H1 (cell line): ENCODE data around the gene PHLDB3. TPM values are rescaled to one million over a fixed set of nuclear protein-coding genes. Genes with fewer than 3 reads are reported as not detected.

Source experiments
- CTCF ChIA-PET: fragments of 300-600 bp; sonication (Branson Sonifier 250); formaldehyde crosslinking; loops from one replicate; lab custom pipeline; 2021; ENCODE audit not compliant: partially characterized antibody; lab: Charles Lee
- POLR2A ChIA-PET: fragments of 300-600 bp; sonication (Branson Sonifier 250); formaldehyde crosslinking; loops from one replicate; lab custom pipeline; 2021; ENCODE audit warnings: inconsistent platforms; ENCODE audit not compliant: partially characterized antibody; lab: Charles Lee
- DNase-seq, 2 experiments: peaks; one replicate each; pipeline versions ENCODE4 v3.0.0 to v3.0.0-alpha.2; 2010 to 2022; ENCODE audit warnings: low spot score in 2 of 2, low read depth in 1 of 2, mixed read lengths in 1 of 2
- FAIRE-seq: peaks from 2 replicates; lab custom pipeline; 2011; peaks lifted over from hg19 to GRCh38; lab: Jason Lieb, UNC
- H2AFZ ChIP-seq: 2 replicates; pipeline ENCODE4 v1.8.1; 2012; ENCODE audit warnings: low read length, inconsistent platforms
- H2AK5ac ChIP-seq: 2 replicates; pipeline ENCODE4 v1.6.1; 2013; ENCODE audit warnings: low read depth, low read length
- H2BK120ac ChIP-seq: replicated peaks from 2 replicates; pipeline ENCODE3; 2013; ENCODE audit warnings: low read depth, low read length, inconsistent platforms
- H2BK12ac ChIP-seq: 2 replicates; pipeline ENCODE4 v1.6.1; 2013; ENCODE audit warnings: low read depth, low read length
- H2BK15ac ChIP-seq: 2 replicates; pipeline ENCODE4 v1.6.1; 2013; ENCODE audit warnings: low read length
- H2BK20ac ChIP-seq: 2 replicates; pipeline ENCODE4 v1.6.1; 2013; ENCODE audit warnings: low read length
- H2BK5ac ChIP-seq: 2 replicates; pipeline ENCODE4 v1.6.1; 2013; ENCODE audit warnings: low read depth, low read length
- H3K14ac ChIP-seq: 2 replicates; pipeline ENCODE4 v1.6.1; 2013; ENCODE audit warnings: inconsistent platforms; ENCODE audit not compliant: insufficient read length
- H3K18ac ChIP-seq: 2 replicates; pipeline ENCODE4 v1.6.1; 2013; ENCODE audit warnings: low read length; ENCODE audit errors: extremely low read depth
- H3K23ac ChIP-seq: 2 replicates; pipeline ENCODE4 v1.6.1; 2013; ENCODE audit warnings: inconsistent platforms; ENCODE audit not compliant: insufficient read length
- H3K23me2 ChIP-seq: 2 replicates; pipeline ENCODE4 v1.6.1; 2013; ENCODE audit warnings: low read depth, low read length
- H3K27ac ChIP-seq: 2 replicates; pipeline ENCODE4 v1.6.1; 2011; ENCODE audit warnings: low read depth, low read length, inconsistent platforms
- H3K27me3 ChIP-seq, 4 experiments: replicated peaks in 1 of 4; 1 replicate in 1 of 4; 2 replicates in 3 of 4; pipeline versions ENCODE4 v1.6.1 to v1.8.1; 2011 to 2013; ENCODE audit warnings: low read length in 3 of 4, mild to moderate bottlenecking in 3 of 4, inconsistent platforms in 2 of 4, mixed read lengths in 2 of 4, moderate library complexity in 1 of 4; ENCODE audit not compliant: control insufficient read depth in 3 of 4, insufficient read depth in 3 of 4; ENCODE audit errors: extremely low read depth in 1 of 4
- H3K36me3 ChIP-seq, 4 experiments: 2 replicates each; pipeline versions ENCODE4 v1.6.1 to v1.8.1; 2011 to 2013; ENCODE audit warnings: mild to moderate bottlenecking in 4 of 4, low read length in 3 of 4, moderate library complexity in 2 of 4, control low read depth in 1 of 4, inconsistent platforms in 1 of 4; ENCODE audit not compliant: insufficient read depth in 4 of 4, control insufficient read depth in 2 of 4
- H3K4ac ChIP-seq: replicated peaks from 2 replicates; pipeline ENCODE3; 2013; ENCODE audit warnings: low read length, low read depth, mixed read lengths, inconsistent platforms; ENCODE audit not compliant: insufficient read length
- H3K4me1 ChIP-seq, 4 experiments: replicated peaks in 1 of 4; 1 replicate in 1 of 4; 2 replicates in 3 of 4; pipeline versions ENCODE4 v1.6.1 to v1.8.1; 2011 to 2013; ENCODE audit warnings: low read length in 3 of 4, inconsistent platforms in 2 of 4, mixed read lengths in 1 of 4; ENCODE audit not compliant: insufficient read depth in 4 of 4, control insufficient read depth in 3 of 4
- H3K4me2 ChIP-seq, 2 experiments: 2 replicates each; pipeline versions ENCODE4 v1.6.1 to v1.8.1; 2011 to 2013; ENCODE audit warnings: low read depth in 2 of 2, low read length in 2 of 2, control low read depth in 1 of 2, inconsistent platforms in 1 of 2, mild to moderate bottlenecking in 1 of 2; ENCODE audit not compliant: insufficient read depth in 1 of 2
- H3K4me3 ChIP-seq, 4 experiments: fragments of 200-600, 300-600 bp in 1 of 4; sonication (generic), shearing (Covaris generic), sonication (Bioruptor Twin) in 1 of 4; 2 replicates each; pipeline versions ENCODE4 v1.5.1 to v1.8.1; 2011 to 2016; ENCODE audit warnings: low read length in 4 of 4, low read depth in 3 of 4, control low read depth in 2 of 4, inconsistent platforms in 2 of 4, mild to moderate bottlenecking in 2 of 4, mixed read lengths in 1 of 4, moderate library complexity in 1 of 4; ENCODE audit not compliant: insufficient read depth in 2 of 4; ENCODE audit errors: extremely low read depth in 1 of 4
- H3K56ac ChIP-seq: replicated peaks from 2 replicates; pipeline ENCODE3; 2013; ENCODE audit warnings: low read depth, mild to moderate bottlenecking, mixed read lengths, low read length, inconsistent platforms; ENCODE audit not compliant: insufficient read length
- H3K79me1 ChIP-seq: 2 replicates; pipeline ENCODE4 v1.6.1; 2013; ENCODE audit warnings: low read depth, low read length, control low read depth
- H3K79me2 ChIP-seq, 2 experiments: 2 replicates each; pipeline versions ENCODE4 v1.6.1 to v1.8.1; 2012 to 2013; ENCODE audit warnings: low read length in 2 of 2, mild to moderate bottlenecking in 2 of 2, inconsistent platforms in 1 of 2; ENCODE audit not compliant: insufficient read depth in 2 of 2, control insufficient read depth in 1 of 2
- H3K9ac ChIP-seq, 4 experiments: replicated peaks in 1 of 4; 1 replicate in 1 of 4; 2 replicates in 3 of 4; pipeline versions ENCODE4 v1.6.1 to v1.8.1; 2011 to 2013; ENCODE audit warnings: low read depth in 3 of 4, low read length in 3 of 4, control low read depth in 2 of 4, mild to moderate bottlenecking in 2 of 4, moderate library complexity in 2 of 4, inconsistent platforms in 1 of 4; ENCODE audit errors: extremely low read depth in 1 of 4
- H3K9me3 ChIP-seq, 2 experiments: 2 replicates each; pipeline versions ENCODE4 v1.6.1 to v1.8.1; 2012 to 2013; ENCODE audit warnings: mild to moderate bottlenecking in 2 of 2, moderate library complexity in 2 of 2, control low read depth in 1 of 2, inconsistent platforms in 1 of 2, low read depth in 1 of 2, low read length in 1 of 2, mixed read lengths in 1 of 2; ENCODE audit not compliant: insufficient read depth in 2 of 2
- H4K20me1 ChIP-seq, 2 experiments: replicated peaks in 1 of 2; 2 replicates each; pipeline versions ENCODE3 to v1.8.1; 2011 to 2013; ENCODE audit warnings: inconsistent platforms in 2 of 2, low read length in 2 of 2, mild to moderate bottlenecking in 1 of 2; ENCODE audit not compliant: insufficient read depth in 2 of 2, control insufficient read depth in 1 of 2
- H4K5ac ChIP-seq: 2 replicates; pipeline ENCODE4 v1.6.1; 2013; ENCODE audit warnings: low read length, low read depth, mixed read lengths, inconsistent platforms; ENCODE audit not compliant: insufficient read length
- H4K8ac ChIP-seq: 2 replicates; pipeline ENCODE4 v1.8.0; 2013; ENCODE audit warnings: mild to moderate bottlenecking, moderate library complexity, low read length, inconsistent platforms; ENCODE audit not compliant: insufficient read depth; ENCODE audit errors: extremely low read depth
- H4K91ac ChIP-seq: replicated peaks from 2 replicates; pipeline ENCODE3; 2013; ENCODE audit warnings: low read length, mixed read lengths, inconsistent platforms; ENCODE audit not compliant: insufficient read length
- CBX5 ChIP-seq: fragments of 300-800, 300-1000 bp; sonication (generic); IDR thresholded peaks from 2 replicates; pipeline ENCODE4 v1.7.1; 2016; ENCODE audit warnings: antibody characterized with exemption, low read length, low read depth
- CTBP2 ChIP-seq: IDR thresholded peaks from 2 replicates; pipeline ENCODE4 v1.7.0; 2011; ENCODE audit warnings: borderline replicate concordance, mild to moderate bottlenecking, moderate library complexity, mixed read lengths, low read length; ENCODE audit not compliant: insufficient read depth, insufficient read length
- EGR1 ChIP-seq: IDR thresholded peaks from 2 replicates; pipeline ENCODE4 v1.6.1; 2011; ENCODE audit warnings: low read depth, low read length, borderline replicate concordance
- KDM1A ChIP-seq: fragments of 200-600, 300-600 bp; sonication (generic); IDR thresholded peaks from 2 replicates; pipeline ENCODE4 v1.7.1; 2016; ENCODE audit warnings: mild to moderate bottlenecking, low read length, borderline replicate concordance
- RBBP5 ChIP-seq: IDR thresholded peaks from 2 replicates; pipeline ENCODE4 v1.7.1; 2012; ENCODE audit warnings: low read depth, mild to moderate bottlenecking, inconsistent platforms, low read length, moderate library complexity, borderline replicate concordance
- SP1 ChIP-seq: IDR thresholded peaks from 2 replicates; pipeline ENCODE4 v1.6.1; 2011; ENCODE audit warnings: low read depth, low read length
- SUZ12 ChIP-seq: fragments of 200-600 bp; sonication (generic); IDR thresholded peaks from 2 replicates; pipeline ENCODE4 v1.6.1; 2012; ENCODE audit warnings: mild to moderate bottlenecking, inconsistent platforms, low read length, moderate library complexity, mixed read lengths
- TAF1 ChIP-seq: IDR thresholded peaks from 2 replicates; pipeline ENCODE4 v1.6.1; 2011; ENCODE audit warnings: mild to moderate bottlenecking, low read depth, low read length
- TEAD4 ChIP-seq: IDR thresholded peaks from 2 replicates; pipeline ENCODE4 v1.6.1; 2012; ENCODE audit warnings: low read depth, low read length, inconsistent platforms, mixed read lengths
- WGBS, 2 experiments: shearing (Covaris generic) in 1 of 2; methylation state at CpG; one replicate each; pipeline versions ENCODE4 v1.1.6 to v1.1.7; 2013 to 2015; ENCODE audit warnings: low lambda C conversion rate in 2 of 2, mixed read lengths in 2 of 2, inconsistent platforms in 1 of 2, low coverage in 1 of 2, missing lambda C conversion rate in 1 of 2; ENCODE audit not compliant: insufficient replicate concordance in 2 of 2, insufficient coverage in 1 of 2, insufficient read length in 1 of 2; ENCODE audit errors: extremely low coverage in 1 of 2, missing lambda C conversion rate in 1 of 2; 5-methylcytosine and 5-hydroxymethylcytosine counted together
- polyA plus RNA-seq, 7 experiments: library from polyadenylated mRNA; depleted of rRNA in 3 of 7; stranded (reverse) in 5 of 7; unstranded in 2 of 7; fragments of >200 nt in 5 of 7; fragments of 200-250 nt in 2 of 7; gene quantifications; 1 replicate in 5 of 7; 2 replicates in 1 of 7; 4 replicates in 1 of 7; pipeline versions ENCODE4 v1.2.1 to v1.2.3, GENCODE V29; 2011 to 2013; ENCODE audit warnings: missing spikeins in 2 of 7, mixed read lengths in 2 of 7
- total RNA-seq: library from RNA; stranded (reverse); fragmentation: NEBNext Ultra II Directional; extraction: Animal tissue kit (Norgen Biotek cat#: 25700); gene quantifications from 2 replicates; pipeline ENCODE4 v1.2.1, GENCODE V29; 2021
- TF ChIP-seq, protein P1 (sequence below), 3 experiments: IDR thresholded peaks; 1 replicate in 2 of 3; 2 replicates in 1 of 3; pipeline versions ENCODE4 v1.5.1 to v1.6.1; 2011; ENCODE audit warnings: low read length in 3 of 3, mild to moderate bottlenecking in 3 of 3, inconsistent platforms in 2 of 3, low read depth in 1 of 3, moderate library complexity in 1 of 3; ENCODE audit not compliant: insufficient read depth in 1 of 3; ENCODE audit errors: control extremely low read depth in 1 of 3
- TF ChIP-seq, protein P2 (sequence below): IDR thresholded peaks from 2 replicates; pipeline ENCODE4 v1.6.1; 2012; ENCODE audit warnings: inconsistent platforms

The PHLDB3 gene
- total and polyA plus RNA-seq, 2 of the 8 experiments (the other 6 are each of a cell fraction or from before 2014, with no cell fraction given) = 4.0 to 8.5 TPM

GRCh38 chr19:43471091-43471490, 33.5 kb downstream of the PHLDB3 start:
- H3K4me1 ChIP-seq = peaks cover 0 to 2% (median 0%) of the 10 kb centered on the region in 4 experiments; a peak in 3 of 7 replicates
- no peak overlapping the region for H2AK5ac ChIP-seq
- no peak overlapping the region for H2BK20ac ChIP-seq
- H2BK15ac ChIP-seq = no peak overlapping the region
- H4K8ac ChIP-seq = no peak overlapping the region; the same call in 1 of the 2 replicates
- H4K5ac ChIP-seq = no peak overlapping the region
- H3K9me3 ChIP-seq = no peaks in the 10 kb centered on the region
- no peak overlapping the region for H3K14ac ChIP-seq
- no peak overlapping the region for H3K23ac ChIP-seq
- FAIRE-seq (no peak), DNase-seq (no peak)
- no peak overlapping the region for H3K4me3 ChIP-seq
- H2BK5ac ChIP-seq = no peak overlapping the region
- no peaks in the 10 kb centered on the region for H3K36me3 ChIP-seq
- no peak for TF ChIP-seq TAF1
- TF ChIP-seq RBBP5 = no peak
- TF ChIP-seq, protein P1, sequence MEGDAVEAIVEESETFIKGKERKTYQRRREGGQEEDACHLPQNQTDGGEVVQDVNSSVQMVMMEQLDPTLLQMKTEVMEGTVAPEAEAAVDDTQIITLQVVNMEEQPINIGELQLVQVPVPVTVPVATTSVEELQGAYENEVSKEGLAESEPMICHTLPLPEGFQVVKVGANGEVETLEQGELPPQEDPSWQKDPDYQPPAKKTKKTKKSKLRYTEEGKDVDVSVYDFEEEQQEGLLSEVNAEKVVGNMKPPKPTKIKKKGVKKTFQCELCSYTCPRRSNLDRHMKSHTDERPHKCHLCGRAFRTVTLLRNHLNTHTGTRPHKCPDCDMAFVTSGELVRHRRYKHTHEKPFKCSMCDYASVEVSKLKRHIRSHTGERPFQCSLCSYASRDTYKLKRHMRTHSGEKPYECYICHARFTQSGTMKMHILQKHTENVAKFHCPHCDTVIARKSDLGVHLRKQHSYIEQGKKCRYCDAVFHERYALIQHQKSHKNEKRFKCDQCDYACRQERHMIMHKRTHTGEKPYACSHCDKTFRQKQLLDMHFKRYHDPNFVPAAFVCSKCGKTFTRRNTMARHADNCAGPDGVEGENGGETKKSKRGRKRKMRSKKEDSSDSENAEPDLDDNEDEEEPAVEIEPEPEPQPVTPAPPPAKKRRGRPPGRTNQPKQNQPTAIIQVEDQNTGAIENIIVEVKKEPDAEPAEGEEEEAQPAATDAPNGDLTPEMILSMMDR (IDR thresholded peaks at IDR 0.05; ENCODE audit: control extremely low read depth in 1 of 3, insufficient read depth in 1 of 3, low read depth in 1 of 3, low read length in 3 of 3) = no peak
- no peak for TF ChIP-seq CBX5
- no peak for TF ChIP-seq SP1
- TF ChIP-seq KDM1A = no peak
- TF ChIP-seq CTBP2 = no peak
- TF ChIP-seq EGR1 = no peak
- TF ChIP-seq, protein P2, sequence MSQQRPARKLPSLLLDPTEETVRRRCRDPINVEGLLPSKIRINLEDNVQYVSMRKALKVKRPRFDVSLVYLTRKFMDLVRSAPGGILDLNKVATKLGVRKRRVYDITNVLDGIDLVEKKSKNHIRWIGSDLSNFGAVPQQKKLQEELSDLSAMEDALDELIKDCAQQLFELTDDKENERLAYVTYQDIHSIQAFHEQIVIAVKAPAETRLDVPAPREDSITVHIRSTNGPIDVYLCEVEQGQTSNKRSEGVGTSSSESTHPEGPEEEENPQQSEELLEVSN = no peak
- no peak for TF ChIP-seq SUZ12
- no peak for TF ChIP-seq TEAD4
- no peaks in the 10 kb centered on the region for H3K79me2 ChIP-seq
- no peaks in the 10 kb centered on the region for H4K20me1 ChIP-seq
- no peaks in the 10 kb centered on the region for H3K79me1 ChIP-seq
- H3K9ac ChIP-seq = no peak overlapping the region
- 0 out of 2 replicates have a peak, but pooled peaks cover 3% of the 10 kb centered on the region for H3K23me2 ChIP-seq
- H2BK120ac ChIP-seq = no peak overlapping the region
- no peak overlapping the region for H3K27ac ChIP-seq
- H2BK12ac ChIP-seq = no peak overlapping the region
- H4K91ac ChIP-seq = no peak overlapping the region
- CTCF ChIA-PET = interaction anchor here (1.2 kb wide), 1 partner anchor 33 kb away, joined by 3 read pairs; the partner anchor contains the start of gene PHLDB3
- POLR2A ChIA-PET = no interaction called here
- no peak overlapping the region for H3K56ac ChIP-seq
- no peak overlapping the region for H3K18ac ChIP-seq
- no peak overlapping the region for H3K4ac ChIP-seq
- peaks cover 0 to under 1% (median under 1%) of the 10 kb centered on the region in 4 experiments; a peak in 5 of 7 replicates for H3K27me3 ChIP-seq
- no peak overlapping the region for H2AFZ ChIP-seq
- no peak overlapping the region for H3K4me2 ChIP-seq
- 83% methylated on average over 5 of the region's 5 CpGs; no CpG with 5 or more reads in 1 of the 2 experiments for WGBS, 2 experiments
